DMS 273 (cell line): Measurements from ENCODE around the gene GSE1.

Source experiments
- DNase-seq: peaks from one replicate; lab custom pipeline; 2025; ENCODE audit not compliant: unreplicated experiment; lab: John Stamatoyannopoulos, UW

GSE1 gene

GRCh38 chr16:85612801-85613603 lies at the start of gene GSE1:
Gene GSE1 (plus strand): TSS chr16:85613322. CDS start chr16:85613392, 70 bp downstream.
- DNase-seq: peak; percentile 98

DNA sequence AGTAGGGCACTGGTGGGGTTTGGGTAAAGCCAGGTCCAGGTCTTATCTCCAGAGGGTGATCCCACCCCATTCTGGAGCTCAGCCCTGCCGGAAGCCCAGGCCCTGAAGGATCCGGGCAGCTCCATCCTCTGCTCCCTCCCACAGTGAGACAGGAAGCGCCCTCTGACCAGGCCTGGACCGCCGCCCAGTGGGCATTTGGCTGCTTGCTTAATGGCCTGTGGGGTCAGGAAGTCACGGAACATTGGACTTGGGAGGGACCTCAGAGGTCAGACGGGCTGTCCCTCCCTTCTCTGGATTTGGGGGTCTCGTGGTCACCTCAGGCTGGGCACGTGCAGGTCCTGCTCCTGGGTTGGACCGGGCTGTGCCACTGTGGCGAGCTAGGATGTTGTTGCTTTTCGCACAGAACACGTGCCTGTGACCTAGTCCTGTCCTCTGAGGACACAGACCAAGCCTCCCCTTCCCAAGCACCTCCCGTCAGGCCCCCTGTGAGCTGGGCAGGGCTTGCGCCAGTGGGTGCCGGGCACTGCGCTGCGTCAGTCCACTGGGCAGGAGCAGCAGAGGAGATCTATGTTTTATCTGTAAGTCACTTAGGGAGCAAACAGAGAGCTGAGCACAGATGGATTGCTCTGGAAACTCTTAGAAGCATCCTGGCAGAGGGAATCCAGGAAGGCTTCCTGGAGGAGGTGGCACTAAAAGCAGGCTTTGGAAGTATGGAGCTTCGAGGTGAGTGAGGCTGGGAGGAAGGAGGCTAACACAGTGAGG lies 49.4 kb upstream of the GSE1 start:
- no peak for DNase-seq

DNA sequence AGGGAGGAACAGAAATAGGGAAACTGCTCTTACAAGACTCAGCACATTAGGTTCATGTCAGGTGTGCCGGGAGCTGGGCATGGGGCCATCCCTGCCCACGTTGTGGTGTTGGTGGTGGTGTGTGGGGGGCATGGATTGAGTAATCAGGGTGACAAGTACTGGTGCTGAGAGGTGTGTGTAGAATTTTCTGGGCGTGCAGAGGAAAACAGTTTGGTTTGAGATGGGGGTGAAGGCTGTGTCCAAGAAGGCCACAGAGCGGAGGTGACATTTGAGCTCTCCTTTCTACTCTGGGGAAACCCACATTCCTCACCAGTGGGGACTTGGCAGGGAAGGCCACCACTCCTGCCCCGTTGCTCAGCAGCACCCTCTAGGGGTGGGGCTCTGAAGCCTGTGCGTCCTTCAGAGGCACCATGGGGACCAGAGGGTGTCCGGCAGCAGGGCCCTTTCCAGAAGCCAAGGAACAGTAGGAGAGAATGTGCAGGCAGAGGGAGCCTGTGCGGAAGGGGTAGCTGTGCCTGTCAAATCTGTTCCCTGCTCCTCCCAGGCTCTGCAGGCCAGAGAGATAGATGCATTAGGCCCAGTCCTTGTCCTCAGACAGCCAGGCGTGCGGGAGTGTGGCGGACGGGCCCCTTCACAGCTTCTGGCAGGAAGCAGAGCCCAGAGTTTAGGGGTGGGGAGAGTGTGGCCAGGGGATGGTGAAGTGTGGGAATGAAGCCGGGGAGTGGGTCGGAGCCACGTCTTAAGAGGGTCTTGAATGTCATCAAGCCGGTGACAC lies 48.7 kb upstream of the GSE1 start:
- DNase-seq: no peak

DNA sequence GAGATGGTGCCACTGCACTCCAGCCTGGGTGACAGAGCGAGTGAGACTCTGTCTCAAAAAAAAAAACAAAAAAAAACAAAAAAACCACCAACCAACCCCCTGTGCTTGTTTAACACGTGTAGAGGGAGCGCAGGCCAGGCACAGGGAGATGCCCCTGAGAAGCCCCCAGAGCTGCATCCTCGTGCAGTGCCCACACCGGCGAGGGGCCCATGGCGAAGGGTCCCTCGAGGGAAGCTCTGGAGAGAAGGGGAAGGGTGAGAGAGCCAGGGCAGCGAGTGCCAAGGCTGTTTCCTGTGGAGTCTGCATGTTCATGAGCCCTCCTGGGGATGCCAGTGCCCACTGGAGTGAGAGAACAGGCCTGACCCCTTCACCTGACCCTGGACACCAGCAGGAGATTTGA lies 47.8 kb upstream of the GSE1 start:
- DNase-seq: no peak

- no peak for DNase-seq
Observed at GRCh38 chr16:85565801-85566526, 47.2 kb upstream of the GSE1 start.

- DNase-seq: no peak
Observed at GRCh38 chr16:85566561-85567100, 46.5 kb upstream of the GSE1 start.

GRCh38 chr16:85567101-85567866 lies 45.8 kb upstream of the GSE1 start:
- no peak for DNase-seq

DNA sequence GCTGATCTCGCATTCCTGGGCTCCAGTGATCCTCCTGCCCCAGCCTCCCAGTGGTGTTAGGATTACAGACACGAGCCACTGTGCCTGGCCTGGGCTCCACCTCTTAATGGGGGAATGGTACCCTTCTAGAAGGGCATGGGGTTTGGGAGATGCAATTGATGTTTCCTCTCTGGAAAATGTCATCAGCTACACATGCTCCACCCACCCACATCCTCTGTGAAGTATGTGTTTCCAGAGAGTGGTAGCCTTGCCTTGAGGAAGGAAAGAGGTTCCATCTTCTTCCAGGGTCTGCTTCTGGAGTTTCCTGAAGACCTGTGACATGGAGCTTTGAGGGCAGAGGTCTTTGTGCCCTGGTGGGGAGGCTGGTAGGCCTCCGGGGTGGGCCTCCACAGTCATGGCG lies 45.2 kb upstream of the GSE1 start:
- no peak for DNase-seq

GRCh38 chr16:85568519-85568918 lies 44.6 kb upstream of the GSE1 start:
- no peak for DNase-seq

GRCh38 chr16:85569039-85569614 lies 44.0 kb upstream of the GSE1 start:
- no peak for DNase-seq

DNA sequence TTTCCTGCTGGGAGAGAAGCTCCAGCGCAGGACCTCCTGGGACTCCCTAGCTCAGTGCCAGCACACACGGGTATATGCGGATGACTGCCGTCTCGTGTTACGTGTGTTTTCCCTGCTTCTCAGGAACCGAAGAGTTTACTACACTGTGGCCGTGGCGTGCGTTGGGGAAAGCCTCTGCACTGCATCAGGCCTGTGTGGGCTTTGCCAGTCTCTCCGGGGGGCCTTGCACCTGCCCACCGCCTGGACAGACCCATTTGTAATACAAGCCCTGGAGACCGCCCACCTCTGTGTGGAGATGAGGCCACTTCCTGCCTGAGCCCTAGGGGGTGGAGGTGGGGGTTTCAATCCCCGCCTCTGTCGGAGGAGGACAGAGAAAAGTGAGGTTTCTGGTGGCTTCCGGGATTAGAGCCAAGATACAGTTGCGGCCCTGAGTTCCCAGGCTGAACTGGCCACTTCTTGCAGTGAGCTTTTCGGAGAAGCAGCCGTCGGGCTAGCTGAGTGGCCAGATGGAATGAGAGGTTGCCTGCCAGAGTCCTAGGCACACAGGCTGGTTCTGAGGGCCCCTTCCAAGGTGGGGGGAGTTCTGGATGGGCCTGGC lies 43.4 kb upstream of the GSE1 start:
- DNase-seq: peak; percentile 81

DNA sequence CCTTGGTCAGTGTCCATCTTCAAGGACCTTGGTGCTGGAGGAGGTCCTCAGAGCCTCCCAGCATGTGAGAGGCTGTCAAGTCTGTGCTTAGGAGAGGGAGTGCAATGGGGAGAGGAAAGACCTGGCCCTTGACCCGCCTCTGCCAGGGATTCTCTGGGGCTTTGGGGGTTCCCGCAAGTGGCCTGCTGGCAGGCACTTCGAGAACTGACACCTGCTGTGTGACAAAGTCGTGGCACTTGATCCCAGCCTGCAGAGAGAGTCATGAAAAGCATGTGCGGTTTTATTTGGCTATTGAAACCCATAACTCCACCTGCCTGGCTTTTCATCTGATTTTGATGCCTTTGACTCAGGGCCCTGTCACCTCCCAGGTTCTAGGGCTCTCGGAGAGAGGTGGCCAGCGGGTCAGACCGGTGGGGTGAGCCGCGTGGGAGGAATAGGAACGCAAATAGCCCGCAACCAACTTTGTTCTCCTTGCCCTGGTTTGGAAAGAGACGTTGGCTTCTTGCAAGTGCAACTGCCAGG lies 42.8 kb upstream of the GSE1 start:
- no peak for DNase-seq

GRCh38 chr16:85570735-85571562 lies 42.2 kb upstream of the GSE1 start:
- no peak for DNase-seq

- no peak for DNase-seq
Observed at GRCh38 chr16:85571563-85571812, 41.6 kb upstream of the GSE1 start.

GRCh38 chr16:85571813-85572619 lies 41.1 kb upstream of the GSE1 start:
- no peak for DNase-seq

GRCh38 chr16:85573045-85573695 lies 40.0 kb upstream of the GSE1 start:
- DNase-seq: peak; percentile 49
